GM21717 (cell line): ENCODE data around the gene LYPLA2.

Source experiments
- ATAC-seq: cut with Tn5 transposase; IDR thresholded peaks from one replicate; pipeline ENCODE4 v1.9.1; 2021; ENCODE audit warnings: mild to moderate bottlenecking, moderate library complexity; ENCODE audit not compliant: unreplicated experiment

The LYPLA2 gene

GRCh38 chr1:23790696-23791515 is at the start of gene LYPLA2:
Gene LYPLA2, plus strand, starts transcription at chr1:23791145. Its CDS starts 1,538 bp downstream, at chr1:23792683.
- peak; percentile 52 for ATAC-seq

- no peak for ATAC-seq
Measured at GRCh38 chr1:23741609-23742008, 49.3 kb upstream of the LYPLA2 start.

GRCh38 chr1:23742670-23743286 is 48.2 kb upstream of the LYPLA2 start:
- ATAC-seq, result peak; percentile 12

- peak; percentile 51 for ATAC-seq
Measured at GRCh38 chr1:23743287-23744152, 47.4 kb upstream of the LYPLA2 start, which contains the start of gene ELOA. Gene ELOA, plus strand, starts transcription at chr1:23743471. Its CDS starts 33 bp downstream, at chr1:23743504.

- ATAC-seq, result no peak
Measured at GRCh38 chr1:23745515-23745914, 45.4 kb upstream of the LYPLA2 start.

GRCh38 chr1:23748016-23748415 is 42.9 kb upstream of the LYPLA2 start:
- no peak for ATAC-seq

- ATAC-seq, result no peak
Measured at GRCh38 chr1:23751050-23751814, 39.7 kb upstream of the LYPLA2 start.

GRCh38 chr1:23751815-23752200 is 39.1 kb upstream of the LYPLA2 start:
- no peak for ATAC-seq

GRCh38 chr1:23752909-23753308 is 38.0 kb upstream of the LYPLA2 start:
- no peak for ATAC-seq

GRCh38 chr1:23756676-23757075 is 34.3 kb upstream of the LYPLA2 start:
- ATAC-seq, result no peak

GRCh38 chr1:23757812-23758211 is 33.1 kb upstream of the LYPLA2 start:
- ATAC-seq, result no peak

- no peak for ATAC-seq
Measured at GRCh38 chr1:23759277-23759676, 31.7 kb upstream of the LYPLA2 start.

- ATAC-seq, result no peak
Measured at GRCh38 chr1:23763041-23763577, 27.8 kb upstream of the LYPLA2 start.

- ATAC-seq, result no peak
Measured at GRCh38 chr1:23768733-23769132, 22.2 kb upstream of the LYPLA2 start.

- no peak for ATAC-seq
Measured at GRCh38 chr1:23772049-23772853, 18.7 kb upstream of the LYPLA2 start.

GRCh38 chr1:23772854-23773242 is 18.1 kb upstream of the LYPLA2 start:
- ATAC-seq, result no peak

- no peak for ATAC-seq
Measured at GRCh38 chr1:23774174-23774880, 16.6 kb upstream of the LYPLA2 start.

- no peak for ATAC-seq
Measured at GRCh38 chr1:23776217-23776616, 14.7 kb upstream of the LYPLA2 start.
